CD4-positive, alpha-beta T cell treated with Interleukin-12 subunit alpha and Interleukin-12 subunit beta, for 1 hour (primary cell): Measurements from ENCODE around the gene ACTN1.
A peak's percentile ranks its signal among the peaks of the same experiment; 100 is the strongest.

ENCODE experiments used
- DNase-seq: peaks from one replicate; pipeline ENCODE4 v3.0.0-alpha.2; 2020

ACTN1 gene

DNA sequence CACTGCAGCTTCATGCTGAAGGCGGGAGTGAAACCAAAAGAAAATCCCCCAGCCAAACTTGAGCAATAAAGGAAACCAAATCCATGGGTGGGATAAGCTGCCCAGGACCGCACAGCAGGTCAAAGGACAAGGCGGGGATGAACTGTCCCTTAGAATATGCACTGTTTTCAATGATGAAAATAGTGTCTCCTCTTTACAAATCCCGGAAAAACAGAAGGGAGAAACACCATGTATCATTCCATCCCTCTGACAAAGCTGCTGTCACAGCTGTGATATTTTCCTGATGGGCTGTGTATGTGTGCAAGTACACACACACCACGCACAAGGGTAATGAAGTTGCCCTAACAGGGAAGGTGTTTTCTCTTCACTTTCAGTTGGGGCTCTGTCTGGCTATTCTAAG is 70.3 kb downstream of the ACTN1 start:
- no peak for DNase-seq

DNA sequence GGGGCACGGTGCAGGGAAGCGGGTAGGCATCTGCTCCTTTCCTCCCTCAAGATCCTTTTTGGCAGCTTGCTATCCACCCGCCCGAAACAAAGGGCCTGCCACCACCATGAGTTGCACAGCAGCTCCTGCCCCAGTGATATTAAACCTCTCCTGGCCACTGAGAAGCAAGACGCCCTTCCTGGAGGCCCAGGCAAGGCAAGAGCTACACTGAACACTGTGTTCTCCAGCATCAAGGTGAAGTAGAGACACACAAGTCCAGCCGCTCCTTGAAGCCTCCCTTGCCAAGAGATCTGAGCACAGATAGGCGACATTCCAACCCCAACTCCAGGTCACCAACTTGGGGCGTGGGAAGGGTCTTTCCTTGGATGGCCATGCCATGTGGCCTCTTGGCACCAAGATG is 70.9 kb downstream of the ACTN1 start:
- no peak for DNase-seq

- no peak for DNase-seq
Measured at GRCh38 chr14:68906439-68906838, 72.7 kb downstream of the ACTN1 start.

DNA sequence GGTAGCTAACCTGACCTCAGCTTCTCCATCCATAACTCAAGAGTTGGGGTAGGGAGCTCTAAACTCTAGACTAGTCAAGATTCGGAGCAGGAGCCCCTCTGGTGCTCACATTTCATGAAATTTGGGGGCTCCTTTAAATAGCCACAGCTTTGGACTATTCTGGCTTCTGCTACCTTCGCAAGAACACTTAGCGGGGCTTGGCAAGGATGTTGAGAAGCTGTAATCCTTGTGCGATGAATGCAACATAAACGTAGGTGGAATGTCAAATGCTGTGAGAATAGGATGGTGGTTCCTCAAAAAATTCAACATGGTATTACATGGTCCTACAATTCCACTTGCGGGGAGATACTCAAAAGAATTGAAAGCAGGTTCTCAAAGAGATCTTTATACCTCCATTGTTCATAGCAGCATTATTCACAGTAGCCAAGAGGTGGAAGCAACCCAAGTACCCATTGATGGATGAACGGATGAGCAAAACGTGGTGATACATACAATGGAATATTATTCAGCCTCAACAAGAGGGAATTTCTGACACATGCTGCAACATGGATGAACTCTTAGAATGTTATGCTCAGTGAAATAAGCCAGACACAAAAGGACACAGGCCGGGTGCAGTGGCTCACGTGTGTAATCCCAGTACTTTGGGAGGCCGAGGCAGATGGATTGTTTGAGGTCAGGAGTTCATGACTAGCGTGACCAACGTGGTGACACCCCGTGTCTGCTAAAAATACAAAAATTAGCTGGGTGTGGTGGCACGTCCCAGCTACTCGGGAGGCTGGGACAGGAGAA is 73.8 kb downstream of the ACTN1 start:
- DNase-seq, result no peak

GRCh38 chr14:68902357-68902756 is 76.7 kb downstream of the ACTN1 start:
- no peak for DNase-seq

DNA sequence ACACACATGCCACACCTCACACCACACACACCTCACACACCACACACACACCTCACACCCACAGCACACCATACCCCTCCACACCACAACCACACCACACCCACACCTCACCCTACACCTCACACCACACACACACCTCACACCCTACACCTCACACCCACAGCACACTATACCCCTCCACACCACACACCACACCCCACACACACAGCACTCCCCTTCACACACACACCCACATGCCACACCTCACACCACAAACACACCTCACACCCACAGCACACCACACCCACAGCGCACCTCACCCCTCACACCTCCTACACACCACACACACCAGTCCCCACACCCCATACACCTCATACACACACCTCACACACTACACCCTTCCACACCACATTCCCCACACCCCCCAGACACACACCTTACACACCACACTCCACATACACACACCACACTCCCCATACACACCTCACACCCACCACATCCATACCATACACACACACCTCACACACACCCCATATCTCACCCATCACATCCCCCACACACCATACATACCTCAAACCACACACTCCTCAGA is 80.0 kb downstream of the ACTN1 start:
- peak; percentile 26 for DNase-seq

DNA sequence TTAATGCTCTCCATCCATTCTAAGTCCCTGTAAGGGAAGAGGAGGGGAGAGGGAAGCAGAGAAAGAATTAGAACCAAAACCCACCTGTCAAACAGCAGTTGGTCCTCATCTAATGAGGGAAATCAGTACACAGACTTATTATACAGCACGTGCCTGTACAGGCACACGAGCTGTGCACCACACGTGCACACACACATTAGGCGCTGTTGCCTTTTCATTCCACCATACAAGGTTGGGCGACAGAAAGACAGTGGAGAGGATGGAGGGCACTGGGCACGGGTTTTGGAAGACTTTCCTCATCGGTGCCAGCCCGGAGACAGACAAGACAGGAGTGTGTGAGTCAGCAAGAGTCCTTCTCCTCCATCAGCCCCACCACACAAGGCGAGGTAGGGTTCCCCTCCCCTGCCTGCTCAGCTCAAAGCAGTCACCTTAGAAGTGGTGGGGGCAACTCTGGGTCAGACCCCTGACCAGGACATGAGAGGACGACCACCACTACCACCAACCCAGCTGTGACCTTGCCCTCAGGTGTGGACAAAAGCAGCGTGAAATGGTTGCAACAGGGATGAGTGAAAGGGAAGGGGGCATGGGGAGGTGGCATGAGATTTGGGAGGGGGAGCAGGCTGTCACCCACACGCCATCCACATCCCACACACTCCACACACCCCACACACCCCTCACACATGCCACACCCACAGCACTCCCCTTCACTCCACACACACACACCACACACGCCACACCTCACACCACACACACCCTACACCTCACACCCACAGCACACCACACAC is 80.7 kb downstream of the ACTN1 start:
- no peak for DNase-seq

DNA sequence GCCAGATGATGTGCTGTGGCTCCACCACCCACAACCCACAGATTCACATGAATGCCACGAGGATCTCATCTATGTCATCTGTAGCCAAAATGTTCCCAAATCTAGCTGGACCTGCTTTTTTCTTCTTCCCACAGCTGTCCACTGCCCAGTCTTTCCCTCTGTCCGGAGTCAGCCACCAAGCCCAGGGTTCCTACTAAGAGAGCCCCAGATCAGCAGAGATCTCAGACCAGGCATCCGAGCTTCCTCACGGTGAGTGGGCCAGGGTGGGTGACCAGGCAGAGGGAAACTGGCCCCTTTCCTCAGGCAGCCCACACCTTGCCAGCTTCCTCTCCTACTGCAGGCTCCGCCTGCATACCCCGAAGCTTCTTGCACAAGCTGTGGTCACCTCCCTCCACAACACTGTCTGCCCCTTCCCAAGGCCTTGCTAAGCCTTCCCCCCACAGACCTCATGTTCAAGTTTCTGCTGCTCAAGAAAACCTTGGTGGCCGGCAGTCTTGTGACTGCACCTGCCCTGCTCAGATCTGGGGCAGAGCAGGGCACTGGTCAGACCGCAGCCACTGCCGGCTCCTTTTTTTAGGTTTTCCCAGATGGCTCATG is 81.4 kb downstream of the ACTN1 start:
- no peak for DNase-seq

DNA sequence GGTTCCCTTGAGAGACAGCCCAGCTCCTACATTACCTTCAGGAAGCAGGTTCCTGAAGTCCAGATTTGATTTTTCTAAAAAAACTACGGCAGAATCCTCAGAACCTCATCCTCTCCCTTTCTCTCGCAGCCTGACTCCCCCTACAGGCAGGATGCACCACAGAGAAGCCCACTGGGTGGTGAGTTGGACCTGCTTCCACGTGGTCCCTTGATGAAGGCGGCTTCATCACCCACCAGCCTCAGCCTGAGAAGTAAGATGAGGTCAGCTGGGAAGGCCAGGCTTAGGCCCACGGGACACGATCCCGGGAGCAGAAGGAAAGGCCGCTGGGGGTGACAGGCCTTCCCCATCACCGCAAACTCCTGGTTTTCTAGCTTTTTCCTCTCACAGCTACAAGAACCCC is 83.0 kb downstream of the ACTN1 start:
- DNase-seq, result no peak

GRCh38 chr14:68894802-68895703 is 84.0 kb downstream of the ACTN1 start:
- DNase-seq, result no peak

DNA sequence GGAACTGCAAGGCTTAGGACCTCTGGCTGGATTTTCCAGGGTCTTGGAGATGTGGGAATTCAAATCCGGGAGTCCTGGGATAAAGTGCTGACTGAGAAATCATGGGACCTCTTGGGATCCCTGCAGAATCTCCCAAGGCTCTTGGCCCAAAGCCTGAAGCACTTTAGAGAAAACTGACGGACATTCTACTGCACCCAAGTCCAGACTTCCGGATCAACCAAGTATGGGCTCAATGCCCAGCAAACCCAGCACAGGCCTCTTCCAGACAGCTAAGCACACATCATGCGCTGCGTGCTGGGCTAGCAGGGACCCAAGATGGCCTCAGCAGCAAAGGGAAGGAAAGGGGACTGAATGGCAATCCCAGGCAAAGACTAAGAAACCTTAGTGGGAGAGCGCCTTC is 85.0 kb downstream of the ACTN1 start:
- no peak for DNase-seq

GRCh38 chr14:68893566-68893965 is 85.5 kb downstream of the ACTN1 start:
- no peak for DNase-seq

DNA sequence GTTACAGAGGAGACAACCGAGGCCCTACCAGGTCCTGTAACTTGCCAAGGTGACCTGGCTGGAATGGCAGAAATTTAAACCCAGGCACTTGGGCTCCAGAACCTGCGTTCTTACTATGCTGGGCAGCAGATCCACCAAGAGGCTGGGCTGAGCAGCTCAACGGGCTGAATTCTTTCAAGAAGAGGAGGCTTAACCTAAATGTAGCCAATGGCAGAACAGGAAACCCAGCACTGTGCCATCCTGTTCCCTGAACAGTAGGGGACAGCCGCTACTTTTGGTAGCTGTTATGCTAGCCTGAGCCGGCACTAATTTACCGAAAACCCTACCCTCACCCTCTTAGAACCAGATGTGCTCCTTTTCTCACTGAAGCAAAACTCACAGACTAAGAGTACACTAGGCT is 86.1 kb downstream of the ACTN1 start:
- no peak for DNase-seq

GRCh38 chr14:68891851-68892660 is 87.0 kb downstream of the ACTN1 start:
- DNase-seq, result no peak

DNA sequence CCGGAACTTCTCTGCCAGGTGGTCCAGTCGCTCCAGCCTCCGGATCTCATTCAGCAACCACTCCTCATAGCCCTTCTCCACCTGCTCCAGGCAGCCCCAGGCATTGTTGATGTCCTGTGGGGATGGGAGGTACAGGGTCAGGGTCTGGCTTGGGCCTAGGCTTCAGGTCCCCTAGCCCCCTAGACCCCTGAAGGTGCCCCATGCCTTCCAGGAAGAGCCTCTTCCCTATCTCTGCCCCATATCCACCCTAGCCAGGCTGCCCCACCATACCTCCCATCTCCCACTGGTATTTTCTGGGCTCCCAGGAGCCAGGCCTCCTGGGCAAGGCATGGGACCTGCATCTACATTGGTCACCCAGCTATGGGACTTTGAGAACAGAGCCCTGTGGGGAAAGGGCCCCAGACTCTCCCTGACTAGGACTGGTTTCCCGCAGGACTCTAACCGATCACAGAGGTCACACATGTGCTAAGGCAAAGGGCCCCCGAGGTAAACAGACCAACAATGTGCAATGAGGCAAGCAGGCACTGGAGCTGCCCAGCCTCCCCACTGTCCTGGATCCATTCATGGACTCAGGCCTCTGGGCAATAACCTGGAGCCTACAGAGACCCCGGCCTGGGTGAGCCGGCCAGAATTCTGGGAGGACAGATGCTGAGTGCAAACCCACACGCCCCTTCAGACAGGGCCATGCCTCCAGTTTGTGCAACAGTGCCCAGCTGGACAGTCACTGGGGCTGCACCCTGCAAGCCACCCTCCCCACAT is 88.8 kb downstream of the ACTN1 start:
- DNase-seq, result no peak

DNA sequence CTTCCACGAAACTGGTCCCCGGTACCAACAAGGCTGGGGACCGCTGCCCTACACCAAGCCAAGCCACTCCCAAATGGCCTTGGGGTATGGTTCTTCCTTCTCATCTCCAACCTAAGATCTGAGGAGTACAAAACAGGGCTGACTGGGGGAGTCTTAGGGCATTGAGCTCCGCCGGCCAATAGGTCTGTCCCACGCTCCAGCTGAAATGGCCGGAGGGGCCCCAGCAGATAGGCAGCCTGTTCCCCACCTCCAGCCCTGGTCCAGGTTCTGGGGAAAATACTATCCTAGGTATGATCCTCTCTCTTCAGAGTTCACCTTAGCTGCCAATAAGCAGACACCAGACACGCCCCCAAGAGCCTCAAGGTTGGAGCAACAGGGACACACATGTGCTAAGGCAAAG is 90.2 kb downstream of the ACTN1 start:
- no peak for DNase-seq

- no peak for DNase-seq
Measured at GRCh38 chr14:68888025-68888850, 90.9 kb downstream of the ACTN1 start.

- DNase-seq, result no peak
Measured at GRCh38 chr14:68886109-68886434, 93.0 kb downstream of the ACTN1 start.

DNA sequence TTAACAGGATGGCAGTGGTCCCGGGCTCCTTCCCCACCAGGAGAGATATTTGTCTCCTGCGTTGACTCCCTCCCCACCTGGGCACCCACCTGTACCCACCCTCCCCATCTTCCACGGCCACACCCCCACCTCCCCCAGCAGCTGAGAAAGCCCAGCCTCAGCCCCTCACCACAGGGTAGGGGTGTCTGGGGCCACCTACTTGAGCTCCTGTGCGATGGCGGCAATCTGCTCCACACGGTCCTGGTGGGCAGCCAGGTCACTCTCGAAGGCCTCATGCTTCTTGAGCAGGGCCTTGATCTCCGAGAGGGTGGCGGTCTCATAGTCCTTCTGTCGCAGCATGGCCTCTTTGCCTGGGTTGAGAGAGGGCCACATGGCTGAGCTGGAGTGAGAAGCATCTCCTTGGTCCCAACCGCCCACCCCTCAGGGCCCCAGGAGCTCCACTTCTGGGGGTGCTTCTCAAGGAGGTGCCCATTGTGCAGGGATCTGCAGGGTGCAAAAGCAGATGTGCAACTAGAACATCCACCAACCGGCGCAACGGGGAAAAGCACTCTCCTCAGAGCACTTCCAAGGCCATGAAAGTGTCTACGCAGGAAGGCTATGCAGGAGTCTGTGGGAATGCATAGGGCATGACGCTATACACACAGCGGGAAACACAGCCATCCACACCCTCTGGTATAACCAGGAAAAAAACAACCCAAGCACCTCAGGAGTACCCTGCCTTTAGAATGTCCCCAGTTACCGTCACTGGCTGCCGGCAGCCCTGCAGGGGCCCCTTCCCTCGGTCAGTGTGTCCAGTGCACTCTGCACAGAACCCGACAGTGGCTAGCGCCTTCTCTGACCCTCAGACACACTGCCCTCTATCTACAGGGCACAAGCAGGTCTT is 93.6 kb downstream of the ACTN1 start:
- DNase-seq, result no peak
